GM21576 (cell line): ENCODE data around the gene CEACAM8.
"Not testable (repeated sequence)": the region's sequence is repeated elsewhere in the genome, so short reads cannot be mapped to it uniquely, and the experiment has no call there.

ENCODE experiments used
- ATAC-seq: cut with Tn5 transposase; IDR thresholded peaks from one replicate; pipeline ENCODE4 v1.9.1; 2021; ENCODE audit warnings: mild to moderate bottlenecking, moderate library complexity; ENCODE audit not compliant: unreplicated experiment

CEACAM8 gene

DNA sequence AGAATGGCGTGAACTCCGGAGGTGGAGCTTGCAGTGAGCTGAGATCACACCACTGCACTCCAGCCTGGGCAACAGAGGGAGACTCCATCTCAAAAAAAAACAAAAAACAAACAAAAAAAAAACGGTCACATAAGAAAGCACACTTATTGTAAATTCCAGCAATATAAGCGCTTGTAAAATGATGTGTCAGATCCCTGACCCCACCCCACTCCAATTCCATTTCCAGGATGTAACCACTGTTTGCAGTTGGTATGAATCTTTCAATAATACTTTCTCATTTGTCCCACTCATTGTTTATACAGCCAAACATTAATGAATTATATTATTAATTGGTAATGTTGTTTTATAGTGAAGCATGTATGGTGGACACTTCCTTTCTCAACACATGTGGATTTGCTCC lies 50.6 kb downstream of the CEACAM8 start:
- ATAC-seq: no peak

DNA sequence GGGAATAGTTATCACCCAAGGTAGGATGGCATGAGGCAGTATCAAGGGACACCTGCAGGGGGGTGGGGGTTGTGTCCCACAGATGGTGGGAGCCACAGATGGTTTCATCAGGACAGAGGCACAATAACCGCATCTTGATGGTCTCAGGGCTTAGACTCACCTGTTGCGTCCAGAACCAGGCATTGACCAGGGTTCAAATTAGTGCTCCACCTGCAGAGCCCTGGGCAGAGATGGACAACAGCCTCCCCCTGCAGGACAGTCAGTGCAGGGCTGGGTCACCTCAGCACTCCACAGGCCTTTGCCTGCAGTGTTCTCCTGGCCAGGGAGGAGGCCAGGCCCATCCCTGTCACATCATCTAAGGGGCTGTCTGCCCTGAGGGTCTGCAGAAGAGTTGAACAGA lies 51.9 kb downstream of the CEACAM8 start:
- no peak for ATAC-seq

DNA sequence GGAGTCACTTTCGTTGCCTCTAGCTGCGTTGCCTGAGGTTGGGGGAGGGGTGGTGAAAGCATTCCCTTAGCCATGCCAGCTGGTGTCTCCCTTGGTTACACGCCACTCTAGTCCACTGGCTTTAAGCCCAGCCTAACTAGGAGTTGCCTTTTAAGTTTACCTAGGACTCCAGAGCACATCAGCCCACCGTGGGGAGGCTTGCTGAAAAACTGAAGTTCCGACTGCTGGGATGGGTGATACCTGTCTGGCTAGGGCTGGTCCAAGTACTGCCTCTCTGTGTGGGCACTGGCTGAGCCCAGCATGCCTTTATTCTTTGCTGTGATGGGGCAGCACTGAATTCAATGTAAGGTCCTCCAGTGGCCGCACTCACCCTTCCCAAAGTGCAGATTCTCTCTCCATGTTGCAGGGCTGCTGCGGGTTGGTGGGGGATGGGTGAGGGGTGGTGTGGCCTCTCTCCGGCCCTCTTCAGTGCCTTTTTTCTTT lies 54.6 kb downstream of the CEACAM8 start:
- ATAC-seq: no peak

DNA sequence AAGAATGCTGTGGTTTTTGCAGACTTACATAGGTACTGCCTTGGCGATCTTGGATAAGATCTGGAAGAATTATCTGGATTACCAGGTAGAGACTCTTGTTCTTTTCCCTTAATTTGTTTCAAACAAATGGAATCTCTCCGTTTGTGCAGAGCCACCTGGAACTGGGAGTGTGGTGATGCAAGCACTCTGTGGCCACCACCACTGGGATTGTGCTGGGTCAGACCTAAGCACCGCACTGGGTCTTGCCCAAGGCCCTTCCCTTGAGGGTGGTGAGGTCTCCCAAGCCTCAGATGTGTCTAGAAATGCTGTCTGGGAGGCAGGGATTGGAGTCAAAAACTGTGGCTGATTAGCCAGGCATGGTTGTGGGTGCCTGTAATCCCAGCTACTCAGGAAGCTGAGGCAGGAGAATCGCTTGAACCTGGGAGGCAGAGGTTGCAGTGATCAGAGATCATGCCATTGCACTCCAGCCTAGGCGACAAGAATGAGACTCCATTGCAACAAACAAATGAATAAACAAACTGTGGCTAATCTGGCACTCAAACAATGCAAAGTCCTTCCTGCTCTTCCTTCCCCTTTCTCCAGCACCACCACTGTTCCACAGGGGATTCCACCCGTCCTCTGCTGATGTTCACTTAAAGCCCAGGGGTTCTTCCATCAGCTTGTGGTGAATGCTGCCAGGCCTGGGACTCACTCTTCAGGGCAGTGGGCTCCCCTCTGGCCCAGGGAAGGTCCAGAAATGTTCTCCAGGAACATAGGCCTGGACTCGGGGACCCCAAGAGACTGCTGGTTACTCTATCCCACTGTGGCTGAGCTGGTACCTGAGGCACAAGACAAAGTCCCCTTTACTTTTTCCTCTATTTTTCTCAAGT lies 55.6 kb downstream of the CEACAM8 start:
- no peak for ATAC-seq

DNA sequence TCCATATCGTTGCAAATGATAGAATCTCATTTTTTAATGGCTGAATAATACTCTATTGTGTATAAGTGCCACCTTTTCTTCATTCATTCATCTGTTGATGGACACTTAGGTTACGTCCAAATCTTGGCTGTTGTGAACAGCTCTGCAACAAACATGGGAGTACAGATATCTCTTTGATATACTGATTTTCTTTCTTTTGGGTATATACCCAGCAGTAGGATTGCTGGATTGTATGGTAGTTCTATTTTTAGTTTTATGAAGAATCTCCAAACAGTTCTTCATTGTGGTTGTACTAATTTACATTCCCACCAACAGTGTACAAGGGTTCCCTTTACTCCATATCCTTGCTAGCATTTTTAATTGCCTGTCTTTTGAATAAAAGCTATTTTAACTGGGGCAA lies 59.4 kb downstream of the CEACAM8 start:
- ATAC-seq: not testable (repeated sequence)

DNA sequence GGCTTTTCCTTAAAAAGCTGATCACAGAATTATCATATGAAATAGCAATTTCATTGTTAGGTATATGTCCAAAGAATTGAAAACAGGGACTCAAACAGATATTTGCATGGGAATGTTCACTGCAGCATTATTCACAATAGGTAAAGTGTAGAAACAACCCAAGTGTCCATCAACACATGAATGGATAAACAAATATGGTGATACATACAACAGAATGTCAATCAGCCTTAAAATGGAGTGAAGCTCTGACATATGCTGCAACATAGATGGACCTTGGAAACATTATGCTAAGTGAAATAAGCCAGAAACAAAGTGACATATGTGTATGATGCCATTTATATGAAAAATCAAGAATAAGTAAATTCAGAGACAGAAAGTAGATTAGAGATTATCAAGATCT lies 60.3 kb downstream of the CEACAM8 start:
- no peak for ATAC-seq

DNA sequence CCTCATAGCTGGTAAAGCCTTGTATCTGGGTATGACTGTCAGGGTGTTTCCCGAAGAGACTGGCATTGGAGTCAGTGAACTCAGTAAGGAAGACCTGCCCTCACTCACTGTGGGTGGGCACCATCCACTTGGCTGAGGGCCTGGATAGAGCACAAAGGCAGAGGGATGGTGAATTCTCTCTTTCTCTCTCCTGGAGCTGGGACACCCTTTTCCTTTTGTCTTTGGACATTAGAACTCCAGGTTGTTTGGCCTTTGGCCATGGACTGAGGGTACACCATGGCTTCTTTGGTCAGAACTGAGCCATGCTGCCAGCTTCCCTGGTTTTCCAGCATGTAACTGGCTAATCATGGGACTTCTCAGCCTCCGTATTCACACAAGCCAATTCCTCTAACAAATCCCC lies 61.8 kb downstream of the CEACAM8 start:
- ATAC-seq: no peak

DNA sequence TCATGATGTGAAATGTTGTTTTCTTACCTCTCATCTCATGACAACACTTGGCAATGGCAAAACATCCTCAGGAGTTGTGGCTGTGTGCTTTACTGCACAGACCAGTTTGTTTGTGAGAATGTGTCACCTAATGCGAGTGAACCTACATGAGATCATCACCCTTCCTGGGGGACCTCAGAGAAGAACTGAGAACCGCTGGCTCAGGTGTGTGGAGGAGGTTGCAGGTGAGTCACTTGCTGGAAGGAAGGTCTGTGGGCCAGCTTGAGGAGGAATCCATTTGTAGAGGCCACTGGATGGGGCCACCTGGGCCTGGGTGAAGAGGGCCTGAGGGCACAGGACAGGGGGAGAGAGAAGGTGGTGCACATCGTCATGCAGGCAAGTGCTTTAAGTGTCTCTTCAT lies 63.4 kb downstream of the CEACAM8 start:
- ATAC-seq: no peak
